KMS-11 (cell line): ENCODE results near the gene C4orf50.

Source experiments
- H2AFZ ChIP-seq: fragments of 200-600 bp; sonication (generic); 2 replicates; pipeline ENCODE4 v1.6.1; 2016; ENCODE audit warnings: antibody characterized with exemption, mixed run types, low read depth
- H3K27ac ChIP-seq: fragments of 200-600 bp; sonication (generic); 2 replicates; pipeline ENCODE4 v1.6.1; 2016; ENCODE audit warnings: mild to moderate bottlenecking, mixed run types
- H3K27me3 ChIP-seq: fragments of 200-600 bp; sonication (generic); 2 replicates; pipeline ENCODE4 v1.6.1; 2017; ENCODE audit warnings: mild to moderate bottlenecking, low read depth, mixed run types, moderate library complexity; ENCODE audit not compliant: insufficient read depth
- H3K36me3 ChIP-seq: fragments of 200-600 bp; sonication (generic); 2 replicates; pipeline ENCODE4 v1.6.1; 2017; ENCODE audit warnings: mild to moderate bottlenecking, mixed run types; ENCODE audit not compliant: insufficient read depth
- H3K4me1 ChIP-seq: fragments of 200-600 bp; sonication (generic); 2 replicates; pipeline ENCODE4 v1.6.1; 2016; ENCODE audit warnings: mild to moderate bottlenecking, low read depth, mixed run types; ENCODE audit not compliant: poor library complexity, severe bottlenecking
- H3K4me2 ChIP-seq: fragments of 200-600 bp; sonication (generic); 2 replicates; pipeline ENCODE4 v1.7.0; 2016; ENCODE audit warnings: mild to moderate bottlenecking, mixed run types
- H3K4me3 ChIP-seq: fragments of 200-600 bp; sonication (generic); IDR thresholded peaks from 2 replicates; pipeline ENCODE4 v1.6.1; 2017; ENCODE audit warnings: low read depth, low read length, mixed read lengths; ENCODE audit not compliant: insufficient read depth
- H3K79me2 ChIP-seq: fragments of 200-600 bp; sonication (generic); 2 replicates; pipeline ENCODE4 v1.6.1; 2016; ENCODE audit warnings: low read depth, mixed run types; ENCODE audit not compliant: insufficient read depth
- H3K9ac ChIP-seq: fragments of 200-600 bp; sonication (generic); 2 replicates; pipeline ENCODE4 v1.6.1; 2016; ENCODE audit warnings: mild to moderate bottlenecking, mixed run types
- H4K20me1 ChIP-seq: fragments of 200-600 bp; sonication (generic); 2 replicates; pipeline ENCODE4 v1.6.1; 2016; ENCODE audit warnings: mild to moderate bottlenecking, mixed run types; ENCODE audit not compliant: insufficient read depth
- TF ChIP-seq, protein P1 (sequence below): fragments of 200-600 bp; sonication (generic); conservative IDR thresholded peaks from 2 replicates; pipeline ENCODE4 v1.6.1; 2017; ENCODE audit warnings: low read depth, mild to moderate bottlenecking, antibody characterized with exemption, low read length, moderate library complexity, mixed read lengths

The C4orf50 gene

DNA sequence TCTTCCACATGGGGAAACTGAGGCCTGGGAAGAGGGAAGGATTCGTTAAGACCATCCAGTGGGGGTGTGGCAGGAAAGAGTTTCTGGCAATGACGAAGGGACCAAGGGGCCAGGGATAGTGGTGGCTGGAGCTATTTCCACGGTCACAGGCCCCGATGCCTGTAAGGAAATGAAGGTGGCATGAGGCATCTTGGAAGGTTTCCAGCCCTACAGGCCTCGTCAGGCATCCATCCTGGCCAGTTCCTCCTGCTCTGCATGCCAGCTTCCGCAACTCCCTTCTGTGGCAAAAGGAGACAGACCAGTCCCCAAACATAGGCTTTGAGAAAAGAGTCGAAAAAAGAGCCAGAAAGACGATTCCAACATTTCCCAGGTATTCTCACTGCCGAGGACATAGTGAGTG lies 9.2 kb upstream of the C4orf50 start:
- no peaks in the 10 kb centered on the region for H4K20me1 ChIP-seq

DNA sequence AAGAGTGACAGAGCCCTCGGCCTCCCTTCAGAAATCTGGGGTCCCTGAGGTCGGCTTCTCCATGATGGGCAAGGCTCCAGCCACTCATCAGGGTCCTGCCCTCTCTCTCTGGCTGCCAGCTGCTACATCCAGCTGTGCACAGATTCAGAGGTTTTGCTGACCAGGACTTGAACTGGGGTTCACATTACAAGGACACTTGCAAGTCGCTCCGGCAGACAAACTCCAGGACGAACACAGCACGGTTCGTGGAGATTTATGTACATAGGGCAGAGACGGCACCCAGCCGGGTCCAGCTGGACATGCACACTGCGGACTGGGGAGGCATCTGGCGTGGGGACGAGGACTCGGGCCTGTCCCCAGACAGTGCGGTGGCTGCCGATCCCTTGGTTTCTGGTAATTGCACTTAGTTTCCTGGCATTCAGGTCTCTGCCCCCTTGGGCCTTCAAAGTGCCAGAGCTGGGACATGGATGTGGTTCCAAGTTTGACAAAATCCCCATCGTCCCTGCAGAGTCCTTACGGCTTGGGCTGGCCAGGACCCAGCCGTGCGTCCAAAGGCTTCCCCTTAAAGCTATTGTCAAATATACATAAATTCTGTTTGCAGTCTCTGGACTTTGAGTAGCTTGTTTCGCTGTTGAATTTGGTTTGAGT lies 6.2 kb upstream of the C4orf50 start:
- Histone ChIP-seq H3K27me3 (no peaks in the 10 kb centered on the region; the same call in 1 of the 2 replicates), H3K9ac (no peak overlapping the region), H3K4me3 (no peak overlapping the region), H3K4me2 (no peak overlapping the region), H4K20me1 (no peaks in the 10 kb centered on the region), H3K36me3 (no peaks in the 10 kb centered on the region), H3K79me2 (no peaks in the 10 kb centered on the region), H3K27ac (no peak overlapping the region), H3K4me1 (no peaks in the 10 kb centered on the region), H2AFZ (no peak overlapping the region)
- TF ChIP-seq, protein P1, sequence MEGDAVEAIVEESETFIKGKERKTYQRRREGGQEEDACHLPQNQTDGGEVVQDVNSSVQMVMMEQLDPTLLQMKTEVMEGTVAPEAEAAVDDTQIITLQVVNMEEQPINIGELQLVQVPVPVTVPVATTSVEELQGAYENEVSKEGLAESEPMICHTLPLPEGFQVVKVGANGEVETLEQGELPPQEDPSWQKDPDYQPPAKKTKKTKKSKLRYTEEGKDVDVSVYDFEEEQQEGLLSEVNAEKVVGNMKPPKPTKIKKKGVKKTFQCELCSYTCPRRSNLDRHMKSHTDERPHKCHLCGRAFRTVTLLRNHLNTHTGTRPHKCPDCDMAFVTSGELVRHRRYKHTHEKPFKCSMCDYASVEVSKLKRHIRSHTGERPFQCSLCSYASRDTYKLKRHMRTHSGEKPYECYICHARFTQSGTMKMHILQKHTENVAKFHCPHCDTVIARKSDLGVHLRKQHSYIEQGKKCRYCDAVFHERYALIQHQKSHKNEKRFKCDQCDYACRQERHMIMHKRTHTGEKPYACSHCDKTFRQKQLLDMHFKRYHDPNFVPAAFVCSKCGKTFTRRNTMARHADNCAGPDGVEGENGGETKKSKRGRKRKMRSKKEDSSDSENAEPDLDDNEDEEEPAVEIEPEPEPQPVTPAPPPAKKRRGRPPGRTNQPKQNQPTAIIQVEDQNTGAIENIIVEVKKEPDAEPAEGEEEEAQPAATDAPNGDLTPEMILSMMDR = no peak

More for the DNA sequence above, 9.2 kb upstream of the C4orf50 start:
- H3K27me3 ChIP-seq = no peaks in the 10 kb centered on the region; the same call in 1 of the 2 replicates
- H3K79me2 ChIP-seq = no peaks in the 10 kb centered on the region
- H3K4me2 ChIP-seq = no peak overlapping the region
- H2AFZ ChIP-seq = no peak overlapping the region
- H3K27ac ChIP-seq = no peak overlapping the region
- H3K36me3 ChIP-seq = no peaks in the 10 kb centered on the region
- H3K4me1 ChIP-seq = no peaks in the 10 kb centered on the region
- H3K9ac ChIP-seq = no peak overlapping the region
- TF ChIP-seq, protein P1 = no peak
- H3K4me3 ChIP-seq = no peak overlapping the region

DNA sequence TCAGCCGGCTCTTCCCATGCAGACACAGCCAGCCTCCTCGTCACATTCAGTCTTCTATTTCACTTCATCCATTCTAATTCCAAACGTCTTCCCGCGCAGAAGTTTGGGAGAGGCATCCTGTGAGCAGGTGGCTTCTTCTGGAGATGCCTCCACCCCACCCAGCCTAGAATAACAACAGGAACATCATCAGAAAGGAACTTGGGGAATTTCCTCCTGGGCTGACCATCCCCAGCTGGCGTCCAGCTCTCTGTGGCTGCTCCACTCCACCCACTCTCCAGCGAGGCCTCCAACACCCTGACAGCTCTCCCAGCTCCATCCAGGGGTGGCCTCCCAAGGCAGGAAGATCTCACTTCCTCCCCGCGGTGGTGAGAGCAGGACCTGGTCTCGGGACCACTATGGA lies 5.5 kb upstream of the C4orf50 start:
- no peaks in the 10 kb centered on the region for H3K79me2 ChIP-seq
- H3K4me3 ChIP-seq = no peak overlapping the region
- TF ChIP-seq, protein P1 = no peak
- H3K36me3 ChIP-seq = no peaks in the 10 kb centered on the region
- no peak overlapping the region for H2AFZ ChIP-seq
- H3K4me1 ChIP-seq = no peaks in the 10 kb centered on the region
- no peak overlapping the region for H3K27ac ChIP-seq
- no peak overlapping the region for H3K4me2 ChIP-seq
- no peaks in the 10 kb centered on the region; the same call in 1 of the 2 replicates for H3K27me3 ChIP-seq
- no peaks in the 10 kb centered on the region for H4K20me1 ChIP-seq
- H3K9ac ChIP-seq = no peak overlapping the region

DNA sequence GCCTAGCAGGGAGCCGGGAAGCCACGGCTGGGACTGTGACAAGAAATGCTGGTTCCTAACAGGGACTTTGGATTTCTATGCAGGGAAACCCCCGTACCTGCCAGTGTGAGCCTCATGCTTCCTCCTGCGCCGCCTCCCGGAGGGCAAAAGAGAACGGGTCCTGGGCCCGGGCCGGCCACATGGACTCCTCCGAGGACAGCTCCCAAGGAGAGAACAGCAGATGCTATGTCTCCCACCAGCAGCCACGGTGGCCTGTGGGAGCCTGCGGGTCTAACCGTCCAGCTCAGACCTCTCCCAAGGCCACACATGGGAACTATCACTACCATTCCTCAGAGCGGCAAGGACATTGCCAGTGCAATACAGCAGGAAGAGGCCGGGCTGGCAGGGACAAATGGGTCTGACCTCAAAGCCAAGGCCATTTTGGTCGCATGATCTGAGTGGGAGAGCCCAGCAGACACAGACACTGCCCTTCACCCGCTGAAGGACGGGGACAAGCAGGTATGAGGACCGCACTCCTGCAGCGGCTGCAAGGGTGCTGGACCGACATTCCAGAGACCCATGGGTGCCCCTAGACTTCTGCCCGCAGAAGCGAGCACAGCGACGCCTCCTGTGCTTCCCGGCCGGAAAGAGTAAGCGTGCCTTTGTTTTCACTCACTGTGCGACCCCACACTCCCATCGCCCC lies 4.5 kb upstream of the C4orf50 start:
- Histone ChIP-seq H2AFZ (no peak overlapping the region), H3K4me1 (no peaks in the 10 kb centered on the region), H3K27ac (no peak overlapping the region), H3K4me2 (no peak overlapping the region), H3K4me3 (no peak overlapping the region), H3K36me3 (no peaks in the 10 kb centered on the region), H3K27me3 (no peaks in the 10 kb centered on the region; the same call in 1 of the 2 replicates), H4K20me1 (no peaks in the 10 kb centered on the region), H3K79me2 (no peaks in the 10 kb centered on the region), H3K9ac (no peak overlapping the region)
- TF ChIP-seq, protein P1 = no peak
